Loucy (cell line): ENCODE results near the gene RPA3.

ENCODE experiments used
- CTCF ChIP-seq: fragments of 200-600 bp; sonication (generic); conservative IDR thresholded peaks from 2 replicates; pipeline ENCODE4 v1.5.1; 2014; ENCODE audit warnings: mild to moderate bottlenecking, antibody characterized with exemption, low read length
- EZH2phosphoT487 ChIP-seq: fragments of 200-600 bp; IDR thresholded peaks from 2 replicates; pipeline ENCODE4 v1.6.1; 2018; ENCODE audit warnings: antibody characterized with exemption, mild to moderate bottlenecking, moderate library complexity, borderline replicate concordance

DNA sequence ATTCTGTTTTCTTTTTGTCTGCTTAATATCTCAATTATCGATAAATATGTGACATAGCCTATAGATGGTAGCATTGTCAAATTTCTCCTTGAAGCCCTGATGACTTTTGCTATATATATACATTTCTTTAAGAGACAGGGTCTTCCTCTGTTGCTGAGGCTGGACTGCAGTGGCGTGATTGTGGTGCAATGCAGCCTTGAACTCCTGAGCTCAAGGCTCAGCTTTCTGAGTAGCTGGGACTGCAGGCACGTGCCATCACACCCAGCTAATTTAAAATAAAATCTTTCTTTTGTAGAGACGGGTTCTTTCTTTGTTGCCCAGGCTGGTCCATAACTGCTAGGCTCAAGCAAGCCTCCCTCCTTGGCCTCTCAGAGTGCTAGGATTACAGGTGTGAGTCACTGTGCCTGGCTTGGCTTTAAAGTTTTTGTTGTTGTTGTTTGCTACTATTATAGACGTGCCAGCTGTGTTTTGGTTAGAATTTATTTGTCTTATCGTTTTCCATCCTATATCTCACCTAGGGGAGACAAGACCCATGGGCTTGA lies 70.8 kb downstream of the RPA3 start:
- TF ChIP-seq CTCF: no peak; the same call in 1 of the 2 replicates
- no peak for TF ChIP-seq EZH2phosphoT487
